ENCODE data around the gene OR6B1. TPM values are rescaled to one million over a fixed set of nuclear protein-coding genes. Genes with fewer than 3 reads are reported as not detected.

Gene OR6B1
- total and polyA plus RNA-seq, 2 donors (not counting 3 experiments of a cell fraction or from before 2014, with no cell fraction given): not detected

DNA sequence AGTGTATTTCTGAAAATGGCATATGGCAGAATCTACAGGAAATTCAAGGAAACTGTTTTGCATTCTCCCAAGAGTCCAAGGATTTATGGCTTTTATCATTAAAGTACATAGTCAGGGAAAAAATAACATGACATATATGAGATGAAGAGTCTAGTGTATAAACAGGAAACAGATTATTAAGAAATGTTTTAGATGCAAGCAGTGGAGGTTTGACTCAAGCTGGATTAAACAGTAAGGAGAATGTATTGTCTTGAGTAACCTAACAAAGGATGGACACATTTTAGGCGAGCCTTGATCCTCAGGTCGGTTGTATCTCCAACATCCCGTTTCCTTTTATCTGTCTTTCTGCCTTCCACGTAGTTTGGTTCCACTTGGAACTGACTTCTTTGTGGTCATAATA lies 17.9 kb downstream of the OR6B1 start:
- Histone ChIP-seq H3K79me2 (ENCODE audit: control insufficient read depth, insufficient read depth, low read length) (no peaks in the 10 kb centered on the region), H3K27me3 (ENCODE audit: control insufficient read depth in 2 of 2, insufficient read depth in 2 of 2, low read length in 2 of 2) (no peaks in the 10 kb centered on the region), H2AFZ (ENCODE audit: low read depth, low read length) (no peak overlapping the region), H3K9me1 (replicated peaks; ENCODE audit: control insufficient read depth, extremely low read depth, insufficient read depth, low read length) (no peaks in the 10 kb centered on the region), H3K27ac (ENCODE audit: insufficient read depth, low read depth, low read length) (no peak overlapping the region), H3K4me2 (ENCODE audit: insufficient read depth, low read length) (no peak overlapping the region), H3K4me1 (ENCODE audit: control insufficient read depth, extremely low read depth, insufficient read depth, low read length) (no peaks in the 10 kb centered on the region), H3K9me3 (replicated peaks; ENCODE audit: control insufficient read depth, insufficient read depth, low read length) (no peaks in the 10 kb centered on the region), H3K9ac (replicated peaks; ENCODE audit: extremely low read depth, insufficient read depth, low read length) (no peak overlapping the region), H4K20me1 (replicated peaks; ENCODE audit: control insufficient read depth, extremely low read depth, insufficient read depth, low read length) (no peaks in the 10 kb centered on the region), H3K36me3 (ENCODE audit: control insufficient read depth in 2 of 2, extremely low read depth in 1 of 2, insufficient read depth in 2 of 2, low read length in 2 of 2) (no peaks in the 10 kb centered on the region), H3K4me3 (replicated peaks in 1 of 3; ENCODE audit: insufficient read depth in 1 of 3, low read depth in 1 of 3, low read length in 3 of 3) (no peak overlapping the region)
- dilution Hi-C loops (cut with MboI; ENCODE audit: extremely low pct_ligation_motif_present, low sequenced_read_pairs): no loop called here
- BruUV-seq (replicated peaks): no TSS peak
- TF ChIP-seq FOS (IDR thresholded peaks at IDR 0.05; ENCODE audit: borderline replicate concordance, insufficient read depth, low read length): no peak
- TF ChIP-seq GATA2 (IDR thresholded peaks at IDR 0.05; ENCODE audit: insufficient read depth, insufficient read length, low read depth, low read length): no peak
- no peak for TF ChIP-seq POLR2AphosphoS5 (IDR thresholded peaks at IDR 0.05; ENCODE audit: insufficient read depth, low read depth, low read length)
- no peak for TF ChIP-seq POLR2A (IDR thresholded peaks at IDR 0.05; ENCODE audit: low read depth, low read length)
- TF ChIP-seq MAX (IDR thresholded peaks at IDR 0.05; ENCODE audit: insufficient read depth, insufficient read length): no peak
- TF ChIP-seq, protein P1, sequence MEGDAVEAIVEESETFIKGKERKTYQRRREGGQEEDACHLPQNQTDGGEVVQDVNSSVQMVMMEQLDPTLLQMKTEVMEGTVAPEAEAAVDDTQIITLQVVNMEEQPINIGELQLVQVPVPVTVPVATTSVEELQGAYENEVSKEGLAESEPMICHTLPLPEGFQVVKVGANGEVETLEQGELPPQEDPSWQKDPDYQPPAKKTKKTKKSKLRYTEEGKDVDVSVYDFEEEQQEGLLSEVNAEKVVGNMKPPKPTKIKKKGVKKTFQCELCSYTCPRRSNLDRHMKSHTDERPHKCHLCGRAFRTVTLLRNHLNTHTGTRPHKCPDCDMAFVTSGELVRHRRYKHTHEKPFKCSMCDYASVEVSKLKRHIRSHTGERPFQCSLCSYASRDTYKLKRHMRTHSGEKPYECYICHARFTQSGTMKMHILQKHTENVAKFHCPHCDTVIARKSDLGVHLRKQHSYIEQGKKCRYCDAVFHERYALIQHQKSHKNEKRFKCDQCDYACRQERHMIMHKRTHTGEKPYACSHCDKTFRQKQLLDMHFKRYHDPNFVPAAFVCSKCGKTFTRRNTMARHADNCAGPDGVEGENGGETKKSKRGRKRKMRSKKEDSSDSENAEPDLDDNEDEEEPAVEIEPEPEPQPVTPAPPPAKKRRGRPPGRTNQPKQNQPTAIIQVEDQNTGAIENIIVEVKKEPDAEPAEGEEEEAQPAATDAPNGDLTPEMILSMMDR (IDR thresholded peaks at IDR 0.05; ENCODE audit: extremely low read depth in 1 of 2, insufficient read depth in 1 of 2, low read depth in 1 of 2, low read length in 2 of 2): no peak
- no peak for TF ChIP-seq JUN (IDR thresholded peaks at IDR 0.05; ENCODE audit: borderline replicate concordance, insufficient read depth, insufficient read length, low read depth)
- no peak for TF ChIP-seq EZH2 (IDR thresholded peaks at IDR 0.05; ENCODE audit: borderline replicate concordance, low read depth, low read length, severe bottlenecking)
- no peak for TF ChIP-seq MYC (IDR thresholded peaks at IDR 0.05; ENCODE audit: low read depth, low read length)
- intact Hi-C loops (cut with micrococcal nuclease): no loop called here
- DNase-seq (ENCODE audit: low read depth, low spot score): no peak
- ChIA-PET POLR2A (no interaction called here), CTCF (interaction anchor here (1.0 to 1.2 kb wide), 2 partner anchors 10 to 117 kb away, joined by 3 to 4 read pairs; partner anchors contain the start of gene TCAF1)
- FAIRE-seq: no peak
